CD4-positive, alpha-beta T cell treated with Interleukin-6 for 4 hours (primary cell): Measurements from ENCODE around the gene CCNT1.
"Not testable (repeated sequence)": the region's sequence is repeated elsewhere in the genome, so short reads cannot be mapped to it uniquely, and the experiment has no call there.

Source experiments
- DNase-seq: peaks from one replicate; pipeline ENCODE4 v3.0.0-alpha.2; 2020; ENCODE audit warnings: mixed read lengths

CCNT1 gene

GRCh38 chr12:48690990-48691389 is 25.5 kb downstream of the CCNT1 start:
- DNase-seq, result no peak

- DNase-seq, result no peak
Observed at GRCh38 chr12:48690436-48690835, 26.1 kb downstream of the CCNT1 start.

- no peak for DNase-seq
Observed at GRCh38 chr12:48688836-48689235, 27.7 kb downstream of the CCNT1 start.

DNA sequence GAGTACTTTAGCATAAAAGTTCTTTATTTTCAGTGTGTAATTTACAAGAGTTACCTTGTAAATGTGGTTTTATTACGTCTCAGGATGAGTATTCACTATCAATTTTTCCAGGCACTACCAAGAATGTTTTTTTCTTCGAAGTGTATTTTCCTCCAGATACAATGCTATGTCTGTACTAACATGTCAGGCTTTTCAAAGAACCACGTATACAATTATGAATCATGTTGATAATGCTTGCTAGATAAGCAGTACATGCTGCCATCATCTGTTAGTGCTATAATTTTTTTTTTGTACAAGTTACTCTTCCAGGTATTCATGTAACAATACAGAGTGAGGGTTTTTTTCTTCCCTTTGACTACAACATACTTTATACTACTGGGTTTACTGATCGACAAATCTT is 28.9 kb downstream of the CCNT1 start:
- no peak for DNase-seq

DNA sequence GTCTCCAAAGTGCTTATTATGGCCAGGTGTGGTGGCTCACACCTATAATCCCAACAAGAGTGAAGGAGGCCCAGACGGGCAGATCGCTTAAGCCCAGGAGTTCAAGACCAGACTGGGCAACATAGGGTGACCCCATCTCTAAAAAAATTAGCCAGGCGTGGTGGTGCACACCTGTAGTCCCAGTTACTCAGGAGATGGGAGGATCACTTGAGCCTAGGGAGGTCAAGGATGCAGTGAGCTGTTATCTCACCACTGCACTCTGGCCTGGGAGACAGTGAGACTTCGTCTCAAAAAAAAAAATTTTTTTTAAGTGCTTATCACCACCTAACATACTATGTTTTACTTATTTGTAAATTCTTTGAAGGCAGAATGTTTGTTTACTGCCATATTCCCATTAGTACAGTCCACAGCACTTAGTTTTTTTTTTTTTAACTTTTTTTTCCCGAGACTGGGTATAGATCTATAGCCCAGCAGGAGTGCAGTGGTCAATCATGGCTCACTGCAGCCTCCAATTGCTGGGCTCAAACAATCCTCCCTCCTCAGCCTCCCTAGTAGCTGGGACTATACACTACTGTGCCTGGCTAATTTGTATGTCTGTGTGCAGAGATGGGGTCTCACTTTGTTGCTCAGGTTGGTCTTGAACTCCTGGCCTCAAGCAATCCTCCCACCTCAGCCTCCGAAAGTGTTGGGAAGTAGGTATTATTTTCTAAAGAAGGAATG is 29.7 kb downstream of the CCNT1 start:
- DNase-seq, result no peak

DNA sequence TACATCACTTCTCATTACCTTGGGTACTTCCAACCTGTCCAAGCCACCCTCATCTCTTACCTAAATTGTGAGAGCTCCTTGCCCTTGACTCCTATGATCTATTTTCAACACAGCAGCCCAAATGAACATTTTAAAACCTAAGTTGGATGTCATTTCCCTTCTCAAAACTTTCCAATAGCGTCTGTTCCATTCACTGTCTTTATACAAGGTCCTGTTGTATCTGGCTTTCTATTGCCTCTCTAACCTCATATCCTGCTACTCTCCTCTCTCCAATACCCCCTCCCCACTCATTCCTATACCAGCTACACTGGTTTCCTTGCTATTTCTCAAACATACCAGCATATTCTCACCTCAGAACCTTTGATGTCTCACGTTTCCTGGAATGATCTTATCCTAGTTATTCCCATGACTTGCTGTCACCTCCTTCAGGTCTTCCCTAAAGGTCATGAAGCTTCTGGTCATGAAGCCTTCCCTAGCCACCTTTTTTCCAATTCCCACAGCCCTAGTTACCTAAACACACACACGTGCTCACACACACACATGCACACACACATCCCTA is 30.4 kb downstream of the CCNT1 start:
- no peak for DNase-seq

- no peak for DNase-seq
Observed at GRCh38 chr12:48683534-48683933, 33.0 kb downstream of the CCNT1 start.

GRCh38 chr12:48682927-48683326 is 33.6 kb downstream of the CCNT1 start:
- DNase-seq, result no peak

GRCh38 chr12:48682533-48682905 is 34.0 kb downstream of the CCNT1 start:
- not testable (repeated sequence) for DNase-seq

- DNase-seq, result peak; percentile 97
Observed at GRCh38 chr12:48681710-48682532, 34.6 kb downstream of the CCNT1 start, which contains the start of gene KANSL2. Gene KANSL2, minus strand, starts transcription at chr12:48682238. Its CDS starts 606 bp downstream, at chr12:48681632.

DNA sequence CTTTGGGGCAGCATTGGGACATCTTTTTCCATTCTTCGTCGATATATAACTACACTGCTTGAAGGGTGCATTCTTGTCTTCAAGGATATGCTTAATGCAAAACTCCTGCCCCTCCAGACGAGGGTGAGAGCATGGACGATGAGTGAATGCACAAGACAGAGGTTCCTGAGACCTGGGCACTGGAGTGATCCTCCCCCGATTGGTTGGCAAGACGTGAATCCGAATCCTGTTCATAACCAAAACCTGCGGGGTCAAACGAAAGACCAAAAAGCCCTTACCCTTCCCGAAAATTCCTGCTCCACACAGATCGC is 35.2 kb downstream of the CCNT1 start:
- DNase-seq, result no peak

DNA sequence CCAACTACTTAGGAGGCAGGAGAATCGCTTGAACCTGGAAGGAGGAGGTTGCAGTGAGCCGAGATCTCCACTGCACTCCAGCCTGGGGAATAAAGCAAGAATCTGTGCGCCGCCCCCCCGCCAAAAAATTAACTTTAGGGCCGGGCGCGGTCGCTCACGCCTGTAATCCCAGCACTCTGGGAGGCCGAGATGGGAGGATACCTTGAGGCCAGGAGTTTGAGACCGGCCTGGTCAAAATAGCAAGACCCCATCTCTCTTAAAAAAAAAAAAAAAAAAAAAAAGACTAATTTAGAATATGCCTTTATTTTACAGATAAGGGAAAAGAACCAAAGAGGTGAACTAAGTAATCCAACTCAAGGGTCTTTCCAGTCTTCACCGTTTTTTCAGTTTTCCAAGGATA is 35.6 kb downstream of the CCNT1 start:
- DNase-seq, result no peak

DNA sequence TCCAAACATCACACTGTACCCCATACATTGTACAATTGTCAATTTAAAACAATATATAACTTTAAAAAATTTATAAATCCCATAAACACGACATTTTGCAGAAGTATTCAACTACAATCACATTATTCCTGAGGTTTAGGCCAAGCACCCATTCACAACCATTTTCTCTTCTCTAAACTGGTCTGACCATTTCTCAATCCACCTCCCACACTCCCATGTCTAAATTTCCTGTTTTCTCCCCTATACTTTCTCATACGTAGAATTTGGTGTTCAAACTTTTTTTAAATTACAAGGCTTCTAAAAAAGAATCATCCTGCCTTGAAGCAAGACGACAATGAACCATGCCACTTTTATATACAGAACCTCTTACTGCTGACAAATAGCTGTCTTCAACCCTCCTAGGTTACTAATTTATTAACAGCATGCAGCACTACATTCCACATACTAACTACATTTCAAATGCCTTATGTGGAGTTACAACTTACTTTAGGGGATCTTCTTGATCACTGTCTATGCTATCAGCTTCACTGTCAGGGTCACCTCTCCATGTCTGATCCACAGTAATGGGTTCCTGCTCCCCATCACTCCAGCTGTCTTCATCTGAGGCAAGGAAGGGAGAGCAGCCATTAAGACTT is 37.8 kb downstream of the CCNT1 start:
- no peak for DNase-seq

DNA sequence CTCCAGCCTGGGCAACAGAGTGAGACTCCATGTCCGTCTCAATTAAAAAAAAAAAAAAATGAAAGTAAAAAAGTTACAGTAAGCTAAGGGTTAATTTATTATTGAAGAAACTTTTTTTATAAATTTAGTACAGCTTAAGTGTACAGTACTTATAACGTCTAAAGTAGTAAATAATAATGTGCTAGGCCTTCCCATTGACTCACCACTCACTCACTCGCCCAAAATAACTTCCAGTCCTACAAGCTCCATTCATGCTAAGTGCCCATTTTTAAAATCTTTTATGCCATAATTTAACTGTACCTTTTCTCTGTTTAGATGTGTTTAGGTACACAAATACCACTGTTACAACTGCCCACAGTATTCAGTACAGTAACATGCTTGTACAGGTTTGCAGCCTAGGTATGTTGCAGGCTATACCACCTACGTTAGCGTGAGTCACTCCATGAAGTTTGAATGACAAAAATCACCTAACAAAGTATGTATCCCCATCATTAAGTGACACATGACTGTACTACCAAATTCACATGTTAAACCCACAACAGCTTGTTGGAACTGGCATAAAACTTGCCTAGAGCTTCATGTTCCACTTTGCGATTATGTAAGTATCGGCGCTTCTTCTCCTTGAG is 45.2 kb downstream of the CCNT1 start:
- DNase-seq, result no peak

DNA sequence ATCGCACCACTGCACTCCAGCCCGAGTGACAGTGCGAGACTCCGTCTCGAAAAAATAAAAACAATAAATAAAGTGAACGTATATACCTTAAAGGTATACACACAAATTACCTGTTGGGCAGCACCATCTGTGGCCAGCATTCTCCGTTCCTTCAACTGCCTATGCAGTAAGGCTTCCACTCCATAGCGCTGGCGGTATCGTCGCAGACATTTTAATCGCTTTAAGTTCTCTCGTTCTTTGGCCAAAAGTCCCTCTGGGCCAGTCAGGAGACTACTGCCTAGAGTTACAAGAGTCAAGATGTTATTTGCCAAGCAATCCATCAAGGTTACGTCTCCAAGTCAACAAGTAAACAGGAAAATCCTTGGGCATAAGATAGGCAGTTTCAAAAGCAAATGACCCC is 47.5 kb downstream of the CCNT1 start:
- DNase-seq, result no peak

DNA sequence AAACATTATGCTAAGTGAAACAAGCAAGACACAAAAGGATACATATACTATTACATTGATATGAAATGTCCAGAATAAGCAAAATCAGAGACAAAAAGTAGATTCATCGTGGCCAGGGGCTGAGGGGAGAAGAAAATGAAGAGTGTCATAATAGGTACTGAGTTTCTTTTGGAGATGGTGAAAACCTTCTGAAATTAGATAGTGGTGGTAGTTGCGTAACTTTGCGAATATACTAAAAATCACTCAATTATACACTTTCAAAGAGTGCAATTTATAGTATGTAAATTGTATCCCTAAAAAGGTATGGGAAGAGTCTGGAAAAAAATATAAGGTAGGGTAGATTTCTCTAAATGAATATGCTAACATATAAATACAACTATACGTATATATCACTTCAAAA is 56.6 kb downstream of the CCNT1 start:
- DNase-seq, result no peak

- no peak for DNase-seq
Observed at GRCh38 chr12:48651681-48652080, 64.8 kb downstream of the CCNT1 start.

GRCh38 chr12:48645354-48645753 is 71.2 kb downstream of the CCNT1 start:
- DNase-seq, result not testable (repeated sequence)

DNA sequence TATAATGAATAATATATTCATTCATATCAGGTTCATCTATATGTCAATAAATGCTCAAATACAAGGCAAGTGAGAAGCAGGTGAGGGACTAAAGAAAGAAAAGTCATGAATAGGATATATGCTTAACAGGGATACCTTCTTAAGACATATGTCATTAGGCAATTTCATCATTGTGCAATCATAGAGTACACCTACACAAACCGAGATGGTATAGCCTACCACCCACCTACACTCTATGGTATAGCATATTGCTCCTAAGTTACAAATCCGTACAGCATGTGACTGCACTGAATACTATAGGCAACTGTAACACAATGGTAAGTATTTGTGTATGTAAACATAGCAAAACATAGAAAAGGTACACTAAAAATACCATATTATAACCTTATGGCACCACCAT is 73.5 kb downstream of the CCNT1 start:
- DNase-seq, result no peak

DNA sequence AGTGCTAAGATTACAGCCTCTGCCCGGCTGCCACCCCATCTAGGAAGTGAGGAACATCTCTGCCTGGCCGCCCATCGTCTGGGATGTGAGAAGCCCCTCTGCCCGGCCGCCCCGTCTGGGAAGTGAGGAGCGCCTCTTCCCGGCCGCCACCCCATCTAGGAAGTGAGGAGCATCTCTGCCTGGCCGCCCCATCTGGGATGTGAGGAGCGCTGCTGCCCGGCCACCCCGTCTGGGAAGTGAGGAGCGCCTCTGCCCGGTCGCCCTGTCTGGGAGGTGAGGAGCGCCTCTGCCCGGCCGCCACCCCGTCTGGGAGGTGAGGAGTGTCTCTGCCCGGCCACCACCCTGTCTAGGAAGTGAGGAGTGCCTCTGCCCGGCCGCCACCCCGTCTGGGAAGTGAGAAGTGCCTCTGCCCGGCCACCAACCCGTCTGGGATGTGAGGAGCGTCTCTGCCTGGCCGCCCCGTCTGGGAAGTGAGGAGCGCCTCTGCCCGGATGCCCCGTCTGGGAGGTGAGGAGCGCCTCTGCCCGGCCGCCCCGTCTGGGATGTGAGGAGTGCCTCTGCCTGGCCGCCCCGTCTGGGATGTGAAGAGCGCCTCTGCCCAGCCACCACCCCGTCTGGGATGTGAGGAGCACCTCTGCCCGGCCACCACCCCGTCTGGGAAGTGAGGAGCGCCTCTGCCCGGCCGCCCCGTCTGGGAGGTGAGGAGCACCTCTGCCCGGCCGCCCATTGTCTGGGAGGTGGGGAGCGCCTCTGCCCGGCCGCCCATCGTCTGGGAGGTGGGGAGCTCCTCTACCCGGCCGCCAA is 74.6 kb downstream of the CCNT1 start:
- DNase-seq, result not testable (repeated sequence)

DNA sequence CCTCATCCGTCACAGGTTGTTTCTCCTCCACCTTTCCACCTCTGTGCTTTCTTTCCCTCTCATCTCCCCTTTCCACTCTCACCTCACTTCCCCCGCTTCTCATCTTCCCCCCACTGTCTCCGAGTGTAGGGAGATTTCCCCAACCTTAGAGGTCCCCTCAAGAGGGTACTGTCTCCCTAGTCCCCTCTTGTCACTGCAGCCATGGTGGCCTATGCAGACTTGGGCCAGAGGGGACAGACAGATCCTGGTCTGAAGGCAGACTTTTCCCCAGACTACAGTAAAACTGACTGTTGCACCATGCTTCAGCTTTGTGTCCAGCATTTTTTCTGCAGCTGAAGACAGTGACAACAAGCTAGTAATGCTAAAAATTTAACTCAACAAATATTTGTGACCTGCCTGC is 75.7 kb downstream of the CCNT1 start:
- no peak for DNase-seq

DNA sequence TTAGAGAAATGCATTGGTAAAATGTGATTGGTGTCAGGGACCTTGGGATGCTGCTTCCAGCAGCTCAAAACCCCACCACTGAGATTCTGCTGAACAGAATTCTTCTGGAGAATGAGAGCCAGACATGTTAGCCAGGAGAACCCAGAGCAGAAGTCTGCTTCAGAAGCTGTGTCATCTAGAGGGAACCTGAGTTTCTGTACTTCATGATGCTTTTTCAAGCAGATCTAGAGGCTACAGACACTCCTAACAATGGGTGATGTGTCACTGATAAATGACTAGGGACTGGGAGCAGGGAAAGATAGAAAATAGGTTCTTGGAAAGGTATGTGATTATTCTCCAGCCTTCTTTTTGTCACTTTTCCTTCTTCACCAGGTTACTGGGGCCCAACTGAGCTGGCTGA is 76.1 kb downstream of the CCNT1 start:
- DNase-seq, result no peak
